GM13976 (cell line): Measurements from ENCODE around the gene AFG1L.

Experiments
- DNase-seq: peaks from one replicate; pipeline ENCODE4 v3.0.0; 2012; ENCODE audit warnings: low spot score
- CTCF ChIP-seq: IDR thresholded peaks from 2 replicates; pipeline ENCODE4 v1.5.1; 2012; ENCODE audit warnings: borderline replicate concordance, mild to moderate bottlenecking; ENCODE audit not compliant: insufficient read depth; ENCODE audit errors: extremely low read depth, missing control alignments, control extremely low read depth
- in situ Hi-C: fragments of 300-500 bp; cut with MboI; formaldehyde crosslinking; loops from one replicate; pipeline ENCODE4 v1.12.0; 2022; ENCODE audit warnings: low sequenced_read_pairs, mixed read lengths, inconsistent platforms; ENCODE audit not compliant: unreplicated experiment

Gene AFG1L

DNA sequence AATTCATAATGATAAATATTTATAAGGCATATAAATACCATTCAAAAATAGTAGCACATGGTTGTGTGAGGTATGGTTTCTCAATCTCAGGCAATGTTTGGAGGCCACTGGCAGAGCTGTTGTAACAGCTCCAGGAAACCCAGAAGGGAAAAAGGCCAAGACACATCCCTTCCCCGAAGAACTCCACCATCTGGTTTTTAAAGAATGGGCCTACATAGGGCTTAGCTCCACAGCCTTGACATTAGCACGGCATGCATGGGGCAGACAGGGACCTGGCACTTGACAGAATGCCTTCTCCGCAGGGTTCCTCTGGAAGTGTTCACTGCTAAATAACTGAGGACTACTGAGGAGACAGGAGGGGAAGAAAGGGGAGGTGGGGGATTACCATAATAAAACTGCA, 249.8 kb downstream of the AFG1L start:
- in situ Hi-C loops = loop anchor here (5.0 to 10.0 kb wide), 2 partner anchors 243 to 520 kb away; no protein-coding TSS in a partner anchor
- TF ChIP-seq CTCF = no peak
- DNase-seq = no peak

GRCh38 chr6:108546079-108547049, 251.5 kb downstream of the AFG1L start:
- no peak for TF ChIP-seq CTCF
- in situ Hi-C loops = loop anchor here (5.0 to 10.0 kb wide), 2 partner anchors 241 to 518 kb away; no protein-coding TSS in a partner anchor
- DNase-seq = no peak

DNA sequence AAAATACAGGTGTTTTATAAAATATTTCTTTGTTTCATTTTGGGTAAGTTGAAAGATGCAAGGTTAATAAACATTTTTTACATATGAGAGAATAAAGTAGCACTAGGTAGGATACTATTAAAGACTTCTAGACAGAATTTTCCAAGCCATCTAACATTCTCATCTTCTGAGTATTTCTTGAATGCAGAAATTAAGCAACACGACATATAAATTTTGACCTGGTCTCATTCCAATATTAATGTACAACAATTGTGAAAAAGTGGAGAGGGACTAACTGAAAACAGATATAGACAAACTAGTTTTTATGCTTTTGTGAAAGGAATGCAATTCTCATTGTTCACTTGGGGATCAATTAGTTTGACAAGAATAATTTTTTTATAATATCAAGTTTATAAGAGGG, 254.4 kb downstream of the AFG1L start:
- in situ Hi-C loops = loop anchor here (5.0 to 10.0 kb wide), 2 partner anchors 238 to 516 kb away; no protein-coding TSS in a partner anchor
- DNase-seq = no peak
- no peak for TF ChIP-seq CTCF

DNA sequence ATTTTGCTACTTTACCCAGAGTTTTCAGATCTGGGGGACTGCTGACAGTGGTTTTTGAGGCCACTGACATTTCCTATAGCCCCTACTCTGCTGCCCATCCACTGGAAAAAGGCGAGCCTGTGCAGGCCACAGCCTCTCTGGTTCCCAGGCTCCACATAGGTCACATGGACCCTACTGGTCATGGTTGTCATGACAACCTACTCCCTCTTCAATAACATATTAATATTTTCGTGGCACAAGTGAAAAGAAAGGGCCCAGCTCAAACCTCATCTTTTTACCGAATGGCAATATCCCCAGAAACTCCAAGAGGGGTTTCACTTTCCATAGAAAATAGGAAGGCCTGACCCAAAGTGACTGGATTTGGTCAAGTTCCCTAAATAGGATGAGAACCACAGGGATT, 254.9 kb downstream of the AFG1L start:
- no peak for DNase-seq
- in situ Hi-C loops = loop anchor here (5.0 to 10.0 kb wide), 2 partner anchors 238 to 515 kb away; no protein-coding TSS in a partner anchor

DNA sequence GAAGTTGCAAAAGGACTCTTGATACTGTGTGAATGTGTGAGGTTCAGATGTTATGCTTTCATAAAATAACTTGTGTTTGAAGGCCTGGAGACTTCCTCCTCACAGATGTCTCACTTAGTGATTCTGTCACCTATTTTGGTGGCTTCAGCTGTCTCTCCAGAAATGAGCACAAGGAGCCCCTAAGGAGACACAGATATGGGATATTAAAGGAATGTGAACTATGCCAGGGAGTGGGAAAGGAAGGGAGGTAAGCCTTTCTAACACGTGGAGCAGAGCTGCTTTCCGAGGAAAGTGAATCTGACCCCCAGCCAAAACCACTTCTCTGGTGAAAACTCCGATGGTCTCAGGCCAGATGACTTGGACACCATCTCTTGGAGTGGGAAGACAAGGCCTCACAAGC, 255.4 kb downstream of the AFG1L start:
- in situ Hi-C loops = no loop called here
- TF ChIP-seq CTCF = no peak
- DNase-seq = no peak

More for the DNA sequence above, 254.9 kb downstream of the AFG1L start:
- TF ChIP-seq CTCF = no peak

DNA sequence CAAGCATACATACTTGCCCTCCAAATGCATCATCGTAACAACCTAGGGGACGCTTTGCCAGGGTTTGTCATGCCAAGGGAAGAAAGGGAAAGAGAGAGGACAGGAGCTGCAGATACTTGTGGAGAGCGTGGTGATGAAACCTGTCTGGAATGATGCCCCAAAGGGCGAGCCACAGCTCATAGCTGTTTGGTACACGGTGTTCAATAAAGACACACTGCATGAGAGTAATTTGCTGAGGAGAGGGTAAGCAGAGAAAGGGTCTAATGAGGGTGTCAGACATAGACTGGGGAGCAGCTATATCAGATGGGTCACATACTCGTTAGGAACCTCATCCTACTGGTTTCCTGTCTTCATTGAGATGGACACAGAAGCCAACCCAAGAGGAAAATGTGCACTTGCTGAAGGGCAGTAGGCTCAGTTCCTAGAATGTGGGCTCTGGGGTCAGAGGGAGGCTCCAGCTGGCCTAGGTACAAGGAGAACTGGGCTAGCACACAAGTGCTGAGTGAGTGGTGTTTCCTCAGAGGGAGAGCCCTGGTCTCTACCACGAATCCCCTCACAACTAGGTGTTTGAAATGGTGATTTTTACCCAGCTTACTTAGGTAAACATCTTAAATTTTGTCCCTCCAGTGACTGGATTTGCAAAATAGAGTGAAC, 260.7 kb downstream of the AFG1L start:
- in situ Hi-C loops = no loop called here
- no peak for TF ChIP-seq CTCF
- DNase-seq = no peak
